ENCODE measurements around the gene CDH4. TPM values are rescaled to one million over a fixed set of nuclear protein-coding genes. Genes with fewer than 3 reads are reported as not detected.

The CDH4 gene
- polyA plus RNA-seq, 1 donor (not counting 4 experiments of a cell fraction or from before 2014, with no cell fraction given), result 2.2 TPM

DNA sequence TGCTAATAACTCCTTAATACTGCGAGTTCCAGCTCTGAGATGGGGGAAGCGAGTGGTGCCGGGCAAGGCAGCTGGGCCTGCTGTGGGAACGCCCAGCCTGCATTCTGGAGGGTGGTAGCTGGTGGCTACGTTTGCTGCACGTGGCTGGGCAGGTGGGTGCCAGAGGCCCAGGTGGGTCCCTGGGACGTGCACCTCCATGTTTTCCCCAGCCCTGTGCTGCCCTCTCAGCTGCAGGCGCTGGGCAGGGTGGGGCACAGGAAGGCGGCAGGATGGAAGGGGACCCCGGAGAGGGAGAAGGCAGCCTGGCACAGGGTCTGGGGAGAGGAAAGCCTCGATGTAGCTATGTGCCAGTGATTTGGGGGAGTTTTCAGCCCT lies 388.8 kb downstream of the CDH4 start:
- Histone ChIP-seq H4K20me1 (ENCODE audit: control insufficient read depth, extremely low read depth, insufficient read depth, low read length) (peaks cover 7% of the 10 kb centered on the region), H3K9me1 (ENCODE audit: control insufficient read depth, extremely low read depth, insufficient read depth, low read length) (no peaks in the 10 kb centered on the region), H3K36me3 (ENCODE audit: control insufficient read depth in 2 of 2, extremely low read depth in 1 of 2, insufficient read depth in 2 of 2, low read length in 2 of 2) (no peaks in the 10 kb centered on the region), H3K27ac (ENCODE audit: control insufficient read depth, insufficient read depth, low read length) (no peak overlapping the region), H3K27me3 (ENCODE audit: control insufficient read depth, extremely low read depth, insufficient read depth, low read length) (no peaks in the 10 kb centered on the region), H2AFZ (ENCODE audit: control insufficient read depth, low read length) (no peak overlapping the region), H3K4me1 (ENCODE audit: control insufficient read depth, extremely low read depth, insufficient read depth, low read length) (peaks cover 20% of the 10 kb centered on the region), H3K9me3 (ENCODE audit: control insufficient read depth, low read depth, low read length) (no peaks in the 10 kb centered on the region), H3K79me2 (ENCODE audit: control insufficient read depth, insufficient read depth, low read length) (no peaks in the 10 kb centered on the region), H3K4me3 (ENCODE audit: control insufficient read depth in 2 of 3, extremely low read depth in 1 of 3, insufficient read depth in 2 of 3, low read depth in 1 of 3, low read length in 3 of 3) (no peak overlapping the region), H3K4me2 (ENCODE audit: control insufficient read depth, extremely low read depth, insufficient read depth, low read depth, low read length) (peak overlapping the region; percentile 78), H3K9ac (ENCODE audit: control insufficient read depth, extremely low read depth, insufficient read depth, low read length) (no peak overlapping the region)
- DNase-seq (ENCODE audit: low read depth, low spot score) (no peak), FAIRE-seq (no peak)
- dilution Hi-C loops (cut with MboI; ENCODE audit: extremely low pct_ligation_motif_present, low sequenced_read_pairs), result no loop called here
- TF ChIP-seq, protein P1, sequence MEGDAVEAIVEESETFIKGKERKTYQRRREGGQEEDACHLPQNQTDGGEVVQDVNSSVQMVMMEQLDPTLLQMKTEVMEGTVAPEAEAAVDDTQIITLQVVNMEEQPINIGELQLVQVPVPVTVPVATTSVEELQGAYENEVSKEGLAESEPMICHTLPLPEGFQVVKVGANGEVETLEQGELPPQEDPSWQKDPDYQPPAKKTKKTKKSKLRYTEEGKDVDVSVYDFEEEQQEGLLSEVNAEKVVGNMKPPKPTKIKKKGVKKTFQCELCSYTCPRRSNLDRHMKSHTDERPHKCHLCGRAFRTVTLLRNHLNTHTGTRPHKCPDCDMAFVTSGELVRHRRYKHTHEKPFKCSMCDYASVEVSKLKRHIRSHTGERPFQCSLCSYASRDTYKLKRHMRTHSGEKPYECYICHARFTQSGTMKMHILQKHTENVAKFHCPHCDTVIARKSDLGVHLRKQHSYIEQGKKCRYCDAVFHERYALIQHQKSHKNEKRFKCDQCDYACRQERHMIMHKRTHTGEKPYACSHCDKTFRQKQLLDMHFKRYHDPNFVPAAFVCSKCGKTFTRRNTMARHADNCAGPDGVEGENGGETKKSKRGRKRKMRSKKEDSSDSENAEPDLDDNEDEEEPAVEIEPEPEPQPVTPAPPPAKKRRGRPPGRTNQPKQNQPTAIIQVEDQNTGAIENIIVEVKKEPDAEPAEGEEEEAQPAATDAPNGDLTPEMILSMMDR (optimal IDR thresholded peaks at IDR 0.05 in 1 of 3, IDR thresholded peaks at IDR 0.05 in 1 of 3, conservative IDR thresholded peaks at IDR 0.05 in 1 of 3; ENCODE audit: extremely low read depth in 1 of 3, insufficient read depth in 2 of 3, low read length in 3 of 3), result no peak
- no peak for TF ChIP-seq EZH2 (IDR thresholded peaks at IDR 0.05; ENCODE audit: low read length)

DNA sequence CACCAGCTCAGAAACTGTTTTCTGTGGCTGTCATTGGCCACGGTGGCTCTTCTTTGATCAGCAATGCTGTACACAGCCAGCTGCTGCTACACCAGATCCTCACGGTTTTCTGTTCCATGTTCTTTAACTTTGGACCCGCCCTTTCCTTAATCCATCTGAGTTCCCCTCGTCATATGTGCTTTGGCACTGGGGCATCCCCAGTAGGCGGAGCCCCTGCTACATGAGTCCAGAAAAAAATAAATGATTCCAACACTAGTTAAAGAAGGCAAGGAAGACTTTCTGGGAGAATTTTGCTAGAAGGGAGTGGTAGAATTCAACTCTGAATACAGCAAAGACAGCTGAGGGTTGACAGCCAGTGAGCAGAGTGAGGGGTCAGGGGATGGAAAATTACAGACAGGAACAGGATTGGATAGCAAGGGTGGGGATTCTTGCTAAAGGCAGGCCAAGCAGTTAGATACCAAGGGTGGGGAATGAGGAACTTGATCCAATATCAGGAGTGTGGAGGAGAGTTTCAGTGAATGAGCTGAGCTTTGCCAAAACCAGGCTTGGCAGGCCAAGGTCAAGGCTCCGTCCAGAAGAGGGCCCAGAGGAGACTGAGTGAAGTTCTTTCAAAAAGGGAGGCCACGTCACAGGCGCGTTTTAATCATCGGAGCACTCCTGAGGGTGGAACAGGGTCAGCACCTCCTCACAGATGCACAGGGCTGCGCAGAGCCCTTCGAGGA lies 391.8 kb downstream of the CDH4 start:
- H3K36me3 ChIP-seq (ENCODE audit: control insufficient read depth in 2 of 2, extremely low read depth in 1 of 2, insufficient read depth in 2 of 2, low read length in 2 of 2), result no peaks in the 10 kb centered on the region
- H2AFZ ChIP-seq (ENCODE audit: control insufficient read depth, low read length), result no peak overlapping the region
- DNase-seq (ENCODE audit: low read depth, low spot score), result no peak
- H3K9ac ChIP-seq (ENCODE audit: control insufficient read depth, extremely low read depth, insufficient read depth, low read length), result no peak overlapping the region
- peaks cover 8% of the 10 kb centered on the region for H3K27me3 ChIP-seq (ENCODE audit: control insufficient read depth, extremely low read depth, insufficient read depth, low read length)
- no peaks in the 10 kb centered on the region for H3K79me2 ChIP-seq (ENCODE audit: control insufficient read depth, insufficient read depth, low read length)
- no peaks in the 10 kb centered on the region for H3K9me3 ChIP-seq (ENCODE audit: control insufficient read depth, low read depth, low read length)
- H3K4me2 ChIP-seq (ENCODE audit: control insufficient read depth, extremely low read depth, insufficient read depth, low read depth, low read length), result no peak overlapping the region
- H4K20me1 ChIP-seq (ENCODE audit: control insufficient read depth, extremely low read depth, insufficient read depth, low read length), result peaks cover 8% of the 10 kb centered on the region
- dilution Hi-C loops (cut with MboI; ENCODE audit: extremely low pct_ligation_motif_present, low sequenced_read_pairs), result no loop called here
- H3K4me3 ChIP-seq (ENCODE audit: control insufficient read depth in 2 of 3, extremely low read depth in 1 of 3, insufficient read depth in 2 of 3, low read depth in 1 of 3, low read length in 3 of 3), result no peak overlapping the region
- H3K4me1 ChIP-seq (ENCODE audit: control insufficient read depth, extremely low read depth, insufficient read depth, low read length), result peaks cover 19% of the 10 kb centered on the region
- no peak for FAIRE-seq
- no peak for TF ChIP-seq EZH2 (IDR thresholded peaks at IDR 0.05; ENCODE audit: low read length)
- TF ChIP-seq, protein P1 (optimal IDR thresholded peaks at IDR 0.05 in 1 of 3, IDR thresholded peaks at IDR 0.05 in 1 of 3, conservative IDR thresholded peaks at IDR 0.05 in 1 of 3; ENCODE audit: extremely low read depth in 1 of 3, insufficient read depth in 2 of 3, low read length in 3 of 3), result peak in 1 of 3 experiments; percentile 16
- no peak overlapping the region for H3K27ac ChIP-seq (ENCODE audit: control insufficient read depth, insufficient read depth, low read length)
- H3K9me1 ChIP-seq (ENCODE audit: control insufficient read depth, extremely low read depth, insufficient read depth, low read length), result no peaks in the 10 kb centered on the region

All from keratinocyte (primary cell).